GM19455 (cell line): ENCODE results near the gene PRR9.
"Not testable (repeated sequence)": the region's sequence is repeated elsewhere in the genome, so short reads cannot be mapped to it uniquely, and the experiment has no call there.

ENCODE experiments used
- ATAC-seq: cut with Tn5 transposase; IDR thresholded peaks from one replicate; pipeline ENCODE4 v1.9.1; 2021; ENCODE audit not compliant: unreplicated experiment

Gene PRR9

DNA sequence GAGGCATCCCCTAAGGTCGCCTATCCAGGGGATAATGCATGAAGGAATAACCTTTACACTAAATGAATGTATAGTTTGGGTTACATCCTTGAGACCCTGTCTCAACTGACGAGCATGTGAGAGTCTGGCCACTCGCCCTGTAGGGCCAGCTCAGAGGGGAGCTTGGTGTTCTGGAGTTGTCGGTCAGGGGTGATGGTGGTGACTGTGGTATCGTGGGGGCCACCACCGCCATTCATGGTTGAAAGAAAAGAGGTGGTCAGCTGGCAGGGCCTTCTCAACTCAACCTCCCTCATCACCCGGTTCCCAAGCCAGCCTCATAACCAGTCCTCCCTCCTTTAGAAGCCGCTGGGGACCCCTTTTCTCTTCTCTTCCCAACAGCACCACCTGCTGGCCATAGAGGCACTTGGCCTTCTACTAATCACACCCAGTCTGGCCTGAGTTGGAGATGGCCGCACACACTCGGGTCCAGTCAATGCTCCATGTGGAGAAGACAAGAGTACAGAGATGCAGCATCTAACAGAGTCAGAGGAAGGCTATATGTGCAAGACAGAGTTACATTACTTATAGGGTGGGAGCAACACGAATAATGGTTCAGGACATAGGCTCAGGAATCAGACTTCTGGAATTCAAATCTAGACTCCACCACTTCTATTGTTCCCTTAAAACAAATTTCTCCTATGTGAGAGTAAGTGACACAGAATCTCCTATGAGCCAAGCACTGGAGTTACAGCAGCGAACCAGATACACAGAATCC, 11.9 kb downstream of the PRR9 start:
- not testable (repeated sequence) for ATAC-seq

DNA sequence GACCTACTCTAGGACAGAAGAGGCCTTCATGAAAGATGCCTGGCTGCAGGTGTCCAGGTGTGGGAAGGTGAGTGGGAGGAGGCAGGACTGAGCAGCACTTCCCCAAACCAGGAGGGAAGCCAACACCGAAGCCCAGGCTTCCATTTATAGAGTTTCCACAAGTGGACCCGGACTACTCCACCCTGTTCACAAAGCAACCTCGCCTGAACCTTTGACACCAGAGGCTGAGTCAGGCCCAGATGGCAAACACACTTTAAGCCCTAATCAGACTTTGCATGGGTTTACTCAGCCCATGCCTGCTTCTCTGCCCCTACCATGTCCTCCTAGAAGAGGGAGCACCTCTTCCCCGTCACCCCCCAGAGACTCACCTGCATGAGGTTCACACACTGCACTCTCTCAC, 14.0 kb downstream of the PRR9 start:
- ATAC-seq = no peak

DNA sequence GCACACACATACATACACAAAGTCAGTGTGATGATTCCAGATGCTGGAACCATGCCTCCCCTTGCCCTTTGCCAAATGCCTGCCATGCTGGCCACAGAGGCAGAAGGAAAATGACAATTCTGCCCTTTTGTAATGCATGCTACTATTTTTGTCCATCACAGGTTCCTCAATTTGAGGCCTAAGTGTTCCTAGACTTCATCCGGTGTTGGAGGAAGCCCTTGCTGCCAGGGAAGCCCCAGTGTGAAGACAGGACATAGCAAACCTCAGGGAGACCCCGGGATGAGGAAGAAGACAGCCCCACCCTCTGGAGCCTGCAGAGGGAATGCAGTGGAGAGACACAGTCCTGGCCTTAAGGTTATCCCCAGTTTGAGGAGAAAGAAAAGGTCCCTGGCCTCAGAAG, 14.4 kb downstream of the PRR9 start:
- ATAC-seq = no peak

DNA sequence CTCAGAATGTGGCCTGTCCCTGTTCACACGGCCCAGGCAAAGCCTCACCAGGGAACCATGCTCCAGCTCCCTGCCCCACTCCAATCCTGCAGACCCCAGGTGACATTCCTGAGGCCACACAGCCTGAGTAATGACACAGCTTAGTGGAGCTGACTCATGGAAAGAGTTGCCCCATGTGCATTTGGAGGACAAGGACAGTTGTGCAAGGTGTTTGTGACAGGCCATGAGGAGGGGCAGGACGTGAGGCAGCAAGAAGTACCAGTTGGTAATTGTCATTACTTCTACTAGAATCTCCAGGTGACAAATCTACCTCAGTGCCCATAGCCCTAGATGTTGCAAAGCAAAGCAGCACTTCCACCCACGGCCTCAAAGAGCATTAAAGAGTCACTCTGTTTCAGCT, 15.2 kb downstream of the PRR9 start:
- no peak for ATAC-seq

DNA sequence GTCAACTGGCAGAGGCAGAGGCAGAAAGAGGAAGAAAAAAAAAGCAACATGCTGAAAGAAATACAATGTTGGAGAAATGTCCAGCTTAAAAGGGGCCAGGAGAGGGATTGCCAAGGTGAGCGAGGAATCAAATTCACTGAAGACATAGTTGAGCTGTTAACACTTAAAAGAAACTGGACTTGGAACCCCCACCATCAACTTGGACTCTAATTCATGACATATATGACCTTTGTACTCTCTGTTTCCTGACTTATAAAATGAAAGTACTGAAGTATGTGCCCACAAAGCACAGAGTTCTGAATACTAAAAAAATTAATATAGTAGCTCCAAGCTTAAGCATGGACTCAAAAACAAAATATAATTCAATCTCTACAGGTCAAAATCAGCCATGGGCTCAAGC, 16.1 kb downstream of the PRR9 start:
- ATAC-seq = no peak

DNA sequence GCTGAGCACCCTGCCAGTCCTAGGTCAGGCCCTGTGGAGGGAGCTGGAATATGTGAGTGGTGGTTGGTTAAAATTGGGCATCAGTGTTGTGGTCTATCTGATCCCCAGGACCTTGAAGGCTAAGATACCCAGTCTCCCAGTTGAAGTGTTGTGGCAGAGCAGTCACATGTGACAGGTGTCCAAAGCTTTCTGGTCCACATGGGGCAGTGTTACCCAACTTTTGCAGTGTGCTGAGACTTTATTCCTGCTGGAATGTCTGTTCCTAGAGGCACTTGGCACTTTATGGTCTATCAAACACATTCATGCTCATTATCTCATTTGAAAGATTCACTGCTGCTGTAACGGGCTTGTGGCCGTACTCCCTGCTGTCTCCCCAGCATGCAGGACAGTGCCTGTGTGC, 21.1 kb downstream of the PRR9 start:
- ATAC-seq = no peak

DNA sequence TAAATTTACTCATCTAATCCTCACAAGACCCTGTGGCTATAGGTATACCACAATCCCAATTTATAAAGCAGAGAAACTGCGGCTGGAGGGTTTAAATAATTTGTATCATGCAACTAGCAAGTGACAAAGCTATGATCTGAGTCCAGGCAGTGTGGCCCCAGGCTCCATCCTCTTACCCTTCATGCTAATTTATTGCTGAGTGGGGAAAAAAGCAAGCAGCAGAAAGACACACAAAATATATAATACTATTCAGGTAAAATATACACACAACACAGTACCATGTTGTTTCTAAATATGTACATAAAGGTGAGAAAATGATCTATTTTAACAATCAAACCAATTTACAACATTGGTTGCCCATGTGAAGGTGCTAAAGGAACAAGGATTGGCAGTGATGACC, 24.8 kb downstream of the PRR9 start:
- ATAC-seq = no peak

DNA sequence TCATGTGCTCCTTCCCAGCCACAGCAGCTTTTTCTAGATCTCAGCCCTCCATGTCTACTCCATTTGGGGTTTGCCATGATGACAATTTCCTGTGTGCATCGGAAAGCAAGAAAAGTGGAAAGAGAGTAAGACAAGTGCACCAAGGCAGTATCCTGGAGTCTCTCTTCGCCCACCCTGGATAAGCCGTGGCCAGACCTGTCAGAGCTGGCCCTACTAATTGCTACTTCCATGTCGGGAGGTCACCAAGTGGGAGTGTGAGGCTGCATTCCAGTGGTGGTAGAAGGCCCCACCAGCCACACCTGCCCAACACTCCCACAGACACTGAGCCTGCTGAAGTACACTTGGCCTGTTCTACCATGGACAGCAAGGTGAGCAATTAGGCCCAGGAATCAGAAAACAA, 28.1 kb downstream of the PRR9 start:
- no peak for ATAC-seq

DNA sequence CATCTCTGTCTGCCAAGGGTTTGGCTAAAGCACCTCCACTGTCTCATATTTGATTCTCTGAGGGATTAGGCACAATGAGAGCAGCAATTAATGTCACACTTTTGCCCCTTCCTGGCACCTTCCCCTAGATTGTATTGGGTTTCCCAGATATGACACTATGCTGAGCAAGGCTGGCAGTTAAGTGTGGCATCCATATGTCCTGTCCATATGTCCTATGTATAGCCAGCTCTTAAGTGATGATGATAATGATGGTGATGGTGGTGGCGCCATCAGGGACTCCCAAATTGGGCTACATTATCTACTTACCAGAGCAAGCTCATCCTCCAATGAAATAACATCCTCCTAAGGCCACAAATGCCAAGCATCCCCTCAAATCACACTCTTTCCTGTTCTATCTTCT, 28.6 kb downstream of the PRR9 start:
- no peak for ATAC-seq

DNA sequence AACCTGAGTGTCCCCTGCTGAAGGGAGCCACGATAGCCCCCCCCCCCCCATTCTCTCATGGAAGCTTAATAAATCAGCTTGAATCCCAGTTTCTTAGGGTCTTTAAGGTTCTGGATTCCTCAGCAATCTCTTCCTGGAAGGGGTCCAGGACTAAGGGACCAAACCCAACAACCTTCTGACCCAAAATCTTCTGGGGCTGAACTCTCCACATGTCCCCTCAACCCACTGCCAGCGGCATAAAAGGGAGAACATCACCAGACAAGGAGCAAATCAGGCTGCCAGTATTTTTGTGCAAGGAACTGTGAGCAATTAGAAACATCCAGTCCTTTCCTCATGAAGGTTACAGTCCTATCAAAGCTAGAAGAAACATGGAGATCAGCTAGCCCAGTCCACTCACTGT, 29.4 kb downstream of the PRR9 start:
- no peak for ATAC-seq

DNA sequence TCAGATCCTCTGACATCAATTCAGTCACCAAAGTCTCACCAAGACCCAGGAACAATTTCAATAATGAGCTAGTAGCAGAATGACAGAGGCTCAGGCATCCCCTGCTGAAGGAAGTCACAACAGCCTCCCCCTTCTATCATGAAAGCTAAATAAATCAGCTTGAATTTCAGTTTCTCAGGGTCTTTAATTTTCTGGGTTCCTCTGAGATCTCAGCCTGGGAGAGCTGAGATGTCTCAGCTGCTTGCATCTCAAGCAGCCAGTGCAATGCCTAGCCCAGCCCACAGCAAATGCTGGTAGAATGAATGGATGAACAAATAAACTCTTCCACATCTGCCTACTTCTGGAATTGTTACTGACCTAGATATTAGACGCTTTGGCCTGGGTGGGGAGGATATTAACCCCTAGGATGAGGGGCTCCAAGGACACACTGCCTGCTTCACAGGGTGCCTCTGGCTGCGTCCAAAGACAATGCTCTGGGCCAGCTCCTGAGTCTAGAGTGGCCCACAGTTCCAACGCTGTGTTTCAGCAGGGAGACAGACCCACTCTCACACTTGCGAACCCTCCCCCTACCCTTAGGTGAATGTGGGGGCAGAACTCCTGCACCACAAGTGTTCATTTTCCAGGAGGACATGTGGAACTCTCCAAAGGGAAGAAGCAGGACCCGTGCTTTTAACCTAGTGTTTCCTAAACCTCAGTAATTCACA, 30.9 kb downstream of the PRR9 start:
- ATAC-seq = no peak

DNA sequence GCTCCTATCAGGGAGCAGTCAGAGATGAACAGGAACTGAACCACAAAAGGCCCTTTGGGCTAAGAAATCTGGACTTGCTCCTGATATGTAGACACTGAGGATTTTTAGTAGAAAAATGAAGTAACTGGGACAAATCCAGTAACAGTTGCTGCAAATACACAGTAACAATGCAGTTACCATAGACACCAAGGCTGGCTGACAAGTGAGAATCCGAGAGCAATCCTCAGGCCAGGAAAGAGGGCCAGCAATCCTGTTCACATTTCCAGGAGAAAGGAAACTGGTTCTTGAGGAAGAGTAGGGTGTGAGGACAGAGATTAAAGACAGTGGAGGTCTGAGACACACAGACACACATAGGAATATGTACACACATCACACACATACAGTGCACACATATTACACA, 32.8 kb downstream of the PRR9 start:
- no peak for ATAC-seq

DNA sequence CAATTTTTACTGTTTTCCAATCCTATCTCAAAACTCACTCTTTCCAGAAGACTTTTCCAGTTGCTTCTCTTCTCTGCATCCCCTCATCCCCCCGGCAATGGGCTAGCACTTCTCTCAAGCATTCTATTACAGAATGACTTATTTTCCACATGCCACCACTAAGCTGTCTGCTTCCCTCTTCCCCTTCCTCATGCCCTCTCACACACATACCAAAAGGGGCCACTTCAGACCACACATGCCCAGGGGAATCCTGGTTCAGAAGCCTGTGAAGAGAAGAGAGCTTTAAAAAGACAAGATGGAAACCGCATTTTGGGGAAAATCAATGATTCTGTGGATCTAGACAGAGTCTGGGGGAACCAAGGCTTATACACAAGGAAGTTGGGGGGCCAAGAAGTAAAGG, 33.7 kb downstream of the PRR9 start:
- ATAC-seq = no peak

DNA sequence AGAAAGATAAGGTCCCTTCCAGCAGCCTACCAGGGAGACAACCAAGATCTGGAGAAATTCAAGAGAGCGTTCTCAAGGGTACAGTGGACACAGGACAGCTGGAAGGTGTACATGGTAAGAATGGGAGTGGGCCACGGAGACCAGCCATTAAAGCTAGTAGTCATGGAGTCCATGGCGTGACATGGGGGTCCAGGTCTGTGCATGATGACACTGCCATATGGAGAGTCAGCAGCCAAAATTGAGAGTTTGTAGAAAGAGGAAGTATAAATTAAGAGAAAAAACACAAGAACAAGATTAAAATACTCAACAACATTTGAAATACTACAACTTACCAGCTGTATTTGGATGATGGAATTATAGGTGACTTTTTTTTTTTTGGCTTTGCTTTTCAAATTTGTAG, 34.2 kb downstream of the PRR9 start:
- ATAC-seq = no peak

DNA sequence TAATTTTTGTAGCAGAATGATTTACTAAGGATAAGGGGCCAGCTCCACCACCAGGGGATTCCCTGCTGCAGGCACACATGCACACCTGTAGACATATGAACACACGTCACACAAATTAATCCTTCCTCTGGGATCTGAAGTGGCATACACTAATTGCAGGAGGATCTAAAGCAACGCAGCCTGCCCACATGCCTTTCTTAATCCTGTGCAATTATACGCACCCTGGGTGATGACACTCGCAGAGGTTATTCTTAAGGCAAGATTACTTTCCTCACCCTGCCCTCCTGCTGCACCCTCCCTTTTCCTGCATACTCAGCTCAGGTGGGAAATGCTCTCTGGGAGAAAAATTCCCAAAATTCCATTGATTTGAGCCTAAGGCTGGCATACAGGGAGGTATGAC, 34.6 kb downstream of the PRR9 start:
- no peak for ATAC-seq

DNA sequence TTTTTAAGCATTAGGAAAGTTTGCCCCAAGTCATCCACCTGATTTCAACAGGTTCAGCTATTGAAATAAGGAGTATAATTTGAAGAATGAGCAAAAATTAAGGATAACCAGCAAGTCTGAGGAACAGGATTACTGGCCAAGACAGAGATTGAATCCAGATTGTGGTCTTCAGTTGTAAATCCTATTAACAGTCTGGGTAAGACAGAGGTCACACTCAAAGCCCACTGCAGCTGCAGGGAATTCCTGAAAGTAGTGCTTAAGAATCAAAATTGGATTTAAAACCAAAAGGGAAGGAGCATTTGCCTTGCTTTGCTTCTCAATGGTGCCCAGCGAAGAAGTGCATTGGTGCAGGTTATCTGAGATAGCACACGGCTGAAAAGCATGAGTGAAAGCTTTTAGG, 35.7 kb downstream of the PRR9 start:
- no peak for ATAC-seq

DNA sequence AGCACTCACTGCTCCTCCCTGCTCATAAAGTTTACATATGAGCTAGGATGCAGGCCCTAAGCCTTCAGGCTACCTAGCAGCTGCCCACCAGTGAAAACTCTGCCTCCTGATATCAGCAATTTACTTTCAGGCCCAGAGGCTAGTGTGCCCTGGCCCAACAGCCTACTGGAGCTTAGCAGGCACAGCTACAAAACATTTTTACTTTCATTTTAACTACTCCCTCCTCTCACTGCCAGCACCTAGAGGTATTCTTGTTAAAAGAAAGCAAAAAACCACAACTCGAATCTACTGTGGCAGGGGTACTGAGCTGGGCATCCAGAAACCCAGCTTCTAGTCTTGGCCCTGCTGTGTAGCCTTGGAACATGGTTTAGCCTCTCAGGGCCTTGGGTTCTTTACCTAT, 36.3 kb downstream of the PRR9 start:
- ATAC-seq = no peak

DNA sequence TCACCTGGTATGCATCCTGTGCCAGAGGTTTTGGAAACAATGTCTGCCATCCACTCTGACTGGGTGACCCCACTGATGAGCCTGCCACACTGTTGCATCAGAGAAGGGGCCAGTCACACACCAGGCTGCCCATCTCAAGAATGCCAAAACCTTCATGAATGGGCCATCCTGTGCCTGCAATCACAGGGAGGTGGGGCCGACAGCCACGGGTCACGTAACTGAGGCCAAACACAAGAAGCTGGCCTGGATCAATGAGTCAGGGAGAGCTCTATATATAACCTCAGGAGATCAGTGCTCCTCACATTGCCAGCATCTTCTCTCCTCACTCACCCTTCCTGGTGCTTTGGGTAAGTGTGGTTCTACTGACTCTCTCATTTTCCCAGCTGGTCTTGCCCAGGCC, 42.0 kb downstream of the PRR9 start, which contains the start of gene LORICRIN:
Gene LORICRIN (plus strand): TSS at position 301 of the 400 bp plus-strand sequence. CDS start 1,263 bp downstream, outside the sequence.
- ATAC-seq = no peak

DNA sequence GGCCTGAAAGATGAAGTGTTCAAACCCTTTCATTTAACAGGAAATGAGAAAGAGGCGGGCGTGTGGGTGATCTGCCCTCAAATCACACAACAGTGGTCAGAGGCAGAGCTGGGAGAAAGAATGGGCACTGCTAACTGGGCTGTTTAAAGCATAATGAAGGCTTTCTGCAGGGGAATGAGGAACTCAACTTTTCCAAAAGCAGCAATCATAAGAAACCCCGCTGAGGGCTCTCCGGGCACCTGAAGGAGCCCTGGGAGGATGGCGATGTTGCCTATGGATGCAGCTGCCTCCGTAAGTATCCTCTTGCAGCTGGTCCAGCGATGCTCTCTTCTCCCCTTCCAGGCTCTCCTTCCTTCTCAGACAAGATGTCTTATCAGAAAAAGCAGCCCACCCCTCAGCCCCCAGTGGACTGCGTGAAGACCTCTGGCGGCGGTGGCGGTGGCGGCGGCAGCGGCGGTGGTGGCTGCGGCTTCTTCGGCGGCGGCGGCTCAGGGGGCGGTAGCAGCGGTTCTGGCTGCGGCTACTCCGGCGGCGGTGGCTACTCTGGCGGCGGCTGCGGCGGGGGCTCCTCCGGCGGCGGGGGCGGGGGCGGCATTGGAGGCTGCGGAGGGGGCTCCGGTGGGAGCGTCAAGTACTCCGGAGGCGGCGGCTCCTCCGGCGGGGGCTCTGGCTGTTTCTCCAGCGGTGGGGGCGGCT, 43.3 kb downstream of the PRR9 start:
- no peak for ATAC-seq

DNA sequence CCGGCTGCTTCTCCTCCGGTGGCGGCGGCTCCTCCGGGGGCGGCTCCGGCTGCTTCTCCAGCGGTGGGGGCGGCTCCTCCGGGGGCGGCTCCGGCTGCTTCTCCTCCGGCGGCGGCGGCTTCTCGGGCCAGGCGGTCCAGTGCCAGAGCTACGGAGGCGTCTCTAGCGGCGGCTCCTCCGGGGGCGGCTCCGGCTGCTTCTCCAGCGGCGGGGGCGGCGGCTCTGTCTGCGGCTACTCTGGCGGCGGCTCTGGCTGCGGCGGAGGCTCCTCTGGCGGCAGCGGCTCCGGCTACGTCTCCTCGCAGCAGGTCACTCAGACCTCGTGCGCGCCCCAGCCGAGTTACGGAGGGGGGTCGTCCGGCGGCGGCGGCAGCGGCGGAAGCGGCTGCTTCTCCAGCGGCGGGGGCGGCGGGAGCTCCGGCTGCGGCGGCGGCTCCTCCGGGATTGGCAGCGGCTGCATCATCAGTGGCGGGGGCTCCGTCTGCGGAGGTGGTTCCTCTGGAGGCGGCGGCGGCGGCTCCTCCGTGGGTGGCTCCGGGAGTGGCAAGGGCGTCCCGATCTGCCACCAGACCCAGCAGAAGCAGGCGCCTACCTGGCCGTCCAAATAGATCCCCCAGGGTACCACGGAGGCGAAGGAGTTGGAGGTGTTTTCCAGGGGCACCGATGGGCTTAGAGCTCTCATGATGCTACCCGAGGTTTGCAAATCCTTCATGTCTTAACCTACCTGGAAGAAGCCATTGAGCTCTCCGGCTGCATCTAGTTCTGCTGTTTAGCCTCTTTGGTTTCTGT, 44.1 kb downstream of the PRR9 start:
- ATAC-seq = no peak

DNA sequence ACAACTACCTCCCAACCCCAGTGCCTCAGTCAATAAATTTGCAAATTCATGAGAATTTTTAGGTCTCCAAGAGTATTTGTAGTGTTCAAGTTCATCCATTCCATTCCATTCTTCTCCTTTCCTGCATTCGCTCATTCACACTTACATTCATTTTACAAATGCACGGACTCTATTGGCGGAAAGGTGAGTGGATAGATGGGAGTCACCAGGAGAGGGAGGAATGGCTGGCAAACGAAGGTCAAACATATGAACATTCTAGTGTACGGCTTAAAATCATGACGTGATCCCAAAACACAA, 44.6 kb downstream of the PRR9 start:
- ATAC-seq = no peak
